GM12874 (cell line): ENCODE results near the gene FRMD1.

Experiments used
- TF ChIP-seq, protein P1 (sequence below): IDR thresholded peaks from 2 replicates; pipeline ENCODE4 v1.5.1; 2011; ENCODE audit warnings: low read depth, mild to moderate bottlenecking, control low read depth, low read length, moderate library complexity; ENCODE audit not compliant: insufficient read depth

The FRMD1 gene

DNA sequence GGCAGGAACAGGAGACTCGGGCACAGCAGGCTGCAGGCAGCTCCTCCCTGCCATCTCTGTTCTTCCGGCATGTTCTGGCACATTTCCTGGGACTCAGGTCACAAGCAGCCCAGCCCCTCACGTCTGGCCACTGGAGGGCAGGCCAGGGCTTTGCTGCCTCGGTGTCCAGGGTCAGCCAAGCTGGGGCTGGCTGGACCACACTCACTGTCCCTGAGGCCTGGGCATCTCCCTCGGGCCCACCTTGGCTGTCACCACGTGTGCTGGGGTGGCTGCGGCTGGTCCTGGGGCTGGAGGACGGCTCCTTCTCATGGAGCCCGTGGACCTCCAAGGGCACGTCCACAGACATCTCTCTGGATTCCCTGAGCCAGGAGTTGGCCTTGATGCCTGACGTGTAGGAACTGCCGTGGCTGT lies 18.5 kb downstream of the FRMD1 start:
- TF ChIP-seq, protein P1, sequence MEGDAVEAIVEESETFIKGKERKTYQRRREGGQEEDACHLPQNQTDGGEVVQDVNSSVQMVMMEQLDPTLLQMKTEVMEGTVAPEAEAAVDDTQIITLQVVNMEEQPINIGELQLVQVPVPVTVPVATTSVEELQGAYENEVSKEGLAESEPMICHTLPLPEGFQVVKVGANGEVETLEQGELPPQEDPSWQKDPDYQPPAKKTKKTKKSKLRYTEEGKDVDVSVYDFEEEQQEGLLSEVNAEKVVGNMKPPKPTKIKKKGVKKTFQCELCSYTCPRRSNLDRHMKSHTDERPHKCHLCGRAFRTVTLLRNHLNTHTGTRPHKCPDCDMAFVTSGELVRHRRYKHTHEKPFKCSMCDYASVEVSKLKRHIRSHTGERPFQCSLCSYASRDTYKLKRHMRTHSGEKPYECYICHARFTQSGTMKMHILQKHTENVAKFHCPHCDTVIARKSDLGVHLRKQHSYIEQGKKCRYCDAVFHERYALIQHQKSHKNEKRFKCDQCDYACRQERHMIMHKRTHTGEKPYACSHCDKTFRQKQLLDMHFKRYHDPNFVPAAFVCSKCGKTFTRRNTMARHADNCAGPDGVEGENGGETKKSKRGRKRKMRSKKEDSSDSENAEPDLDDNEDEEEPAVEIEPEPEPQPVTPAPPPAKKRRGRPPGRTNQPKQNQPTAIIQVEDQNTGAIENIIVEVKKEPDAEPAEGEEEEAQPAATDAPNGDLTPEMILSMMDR: no peak

DNA sequence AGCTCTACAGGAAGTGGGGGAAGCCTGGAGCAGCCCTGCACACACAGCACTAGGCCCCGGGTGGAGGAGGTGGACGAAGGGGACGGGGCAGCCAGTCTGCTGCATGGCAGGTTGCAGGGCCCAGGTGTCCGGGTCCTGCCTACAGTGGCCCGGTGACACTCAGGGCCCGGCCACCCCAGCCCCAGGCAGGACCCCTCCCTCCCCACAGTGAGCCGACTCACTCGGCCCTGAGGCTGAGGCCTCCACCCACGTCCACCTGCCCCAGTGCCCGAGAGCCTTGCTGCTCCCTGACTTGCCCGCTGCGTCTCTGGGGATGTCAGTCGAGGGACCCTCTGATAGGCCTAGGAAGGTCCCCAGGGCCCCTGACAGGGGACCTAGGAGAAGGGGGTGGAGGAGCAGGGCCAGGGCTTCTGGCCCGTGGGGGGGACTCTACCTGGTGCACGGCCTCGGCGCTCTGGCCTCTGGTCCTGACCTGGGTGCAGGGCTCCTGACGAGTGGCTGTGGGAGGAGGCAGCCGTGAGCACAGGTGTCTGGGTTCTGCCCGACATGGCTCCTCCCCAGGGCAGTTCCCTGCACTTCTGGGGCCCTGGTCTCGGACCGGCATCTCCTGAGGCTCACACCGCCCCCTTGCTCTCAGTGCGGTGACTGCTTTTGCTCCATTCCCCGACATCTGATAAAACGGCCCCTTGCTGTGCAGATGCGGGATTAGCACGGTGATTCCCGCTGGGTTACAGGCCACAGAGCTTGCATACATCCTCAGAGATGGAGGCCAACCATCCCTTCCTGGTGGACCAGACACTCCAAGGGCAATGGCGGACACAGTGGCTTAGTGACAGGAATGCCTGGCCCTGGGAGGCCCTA lies 20.1 kb downstream of the FRMD1 start:
- TF ChIP-seq, protein P1: no peak

DNA sequence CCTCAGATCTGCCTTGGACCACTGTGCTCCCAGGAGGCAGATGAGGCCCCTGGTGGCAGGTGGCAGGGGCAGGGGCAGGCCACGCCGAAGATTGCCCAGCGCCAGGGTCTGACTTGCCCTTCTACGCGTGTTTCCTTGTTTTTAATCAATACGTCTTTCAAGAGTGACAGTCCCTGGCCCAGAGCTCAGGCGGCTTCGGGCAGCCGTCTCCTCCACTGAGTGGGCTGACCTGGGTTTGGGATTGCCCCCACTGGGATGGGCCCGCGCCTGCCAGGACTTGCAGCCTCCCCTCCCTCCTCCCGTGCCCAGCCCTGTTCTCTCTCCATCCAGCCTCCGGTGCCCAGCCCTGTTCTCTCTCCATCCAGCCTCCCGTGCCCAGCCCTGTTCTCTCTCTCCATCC lies 21.2 kb downstream of the FRMD1 start:
- TF ChIP-seq, protein P1: no peak

DNA sequence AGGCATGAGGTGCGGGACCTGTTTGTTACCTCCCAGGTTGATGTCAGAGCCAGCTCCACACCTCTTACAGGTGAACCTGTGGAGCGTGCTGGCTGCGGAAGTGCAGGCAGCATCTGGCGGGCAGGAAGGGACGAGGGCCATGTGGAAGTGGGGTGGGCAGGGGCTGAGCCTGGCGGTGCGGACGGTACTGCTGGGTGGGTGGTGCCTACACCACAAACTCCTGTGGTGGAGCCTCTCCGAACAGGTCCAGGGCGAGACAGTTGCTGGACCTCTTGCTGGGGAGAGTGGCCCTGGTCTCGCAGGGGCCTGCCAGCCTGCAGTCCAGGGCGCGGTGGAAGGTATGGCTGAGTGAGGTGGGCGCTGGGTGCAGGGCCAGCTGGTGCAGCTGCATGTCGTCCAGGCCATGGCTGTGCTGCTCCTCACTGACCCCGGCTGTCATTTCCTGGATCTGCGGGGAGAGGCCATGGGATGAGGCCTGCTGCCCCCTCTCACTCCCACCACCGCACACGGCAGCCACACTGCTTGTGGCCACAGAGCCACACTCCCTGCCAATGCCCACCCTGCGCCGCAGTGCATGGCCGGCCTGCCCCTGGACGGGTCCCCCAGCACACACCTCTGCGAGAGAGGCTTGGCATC lies 22.0 kb downstream of the FRMD1 start:
- TF ChIP-seq, protein P1: no peak

DNA sequence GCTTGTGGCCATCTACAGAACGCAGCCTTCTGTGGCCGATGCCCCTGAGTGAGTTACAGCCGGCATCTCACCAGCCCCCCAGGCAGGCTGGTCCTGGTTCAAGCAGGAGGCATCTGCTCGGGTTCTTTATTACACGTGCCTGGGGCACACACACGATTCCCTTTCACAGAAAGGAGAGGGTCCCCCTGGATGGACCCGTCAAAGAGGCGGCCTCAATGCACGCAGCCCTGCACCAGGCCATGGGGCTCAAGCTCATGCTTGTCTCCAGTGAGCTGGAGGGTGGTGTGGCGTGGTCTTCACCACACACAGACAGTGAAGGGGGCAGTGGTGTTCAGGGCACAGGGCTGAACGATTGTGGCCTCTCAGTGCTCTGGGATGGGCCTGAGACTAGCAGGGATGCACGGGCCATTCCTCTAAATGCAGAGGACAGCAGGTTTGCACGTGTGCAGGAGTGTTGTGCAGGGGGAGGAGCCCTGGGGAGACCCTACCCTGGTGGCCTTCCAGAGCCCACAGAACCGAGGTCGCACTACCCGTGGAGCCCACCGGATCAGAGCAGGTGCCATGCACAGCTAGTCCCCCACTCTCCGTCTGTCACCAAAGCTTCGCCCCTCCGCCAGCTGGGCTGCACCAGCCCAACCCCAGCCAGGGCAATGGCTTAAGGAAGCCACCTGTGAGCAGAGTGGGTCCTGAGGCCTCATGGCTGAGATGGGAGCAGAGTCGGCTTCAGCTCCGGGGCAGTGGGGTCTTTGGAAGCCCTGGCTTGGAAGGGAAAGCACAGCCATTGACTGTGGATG lies 23.1 kb downstream of the FRMD1 start:
- TF ChIP-seq, protein P1: no peak

DNA sequence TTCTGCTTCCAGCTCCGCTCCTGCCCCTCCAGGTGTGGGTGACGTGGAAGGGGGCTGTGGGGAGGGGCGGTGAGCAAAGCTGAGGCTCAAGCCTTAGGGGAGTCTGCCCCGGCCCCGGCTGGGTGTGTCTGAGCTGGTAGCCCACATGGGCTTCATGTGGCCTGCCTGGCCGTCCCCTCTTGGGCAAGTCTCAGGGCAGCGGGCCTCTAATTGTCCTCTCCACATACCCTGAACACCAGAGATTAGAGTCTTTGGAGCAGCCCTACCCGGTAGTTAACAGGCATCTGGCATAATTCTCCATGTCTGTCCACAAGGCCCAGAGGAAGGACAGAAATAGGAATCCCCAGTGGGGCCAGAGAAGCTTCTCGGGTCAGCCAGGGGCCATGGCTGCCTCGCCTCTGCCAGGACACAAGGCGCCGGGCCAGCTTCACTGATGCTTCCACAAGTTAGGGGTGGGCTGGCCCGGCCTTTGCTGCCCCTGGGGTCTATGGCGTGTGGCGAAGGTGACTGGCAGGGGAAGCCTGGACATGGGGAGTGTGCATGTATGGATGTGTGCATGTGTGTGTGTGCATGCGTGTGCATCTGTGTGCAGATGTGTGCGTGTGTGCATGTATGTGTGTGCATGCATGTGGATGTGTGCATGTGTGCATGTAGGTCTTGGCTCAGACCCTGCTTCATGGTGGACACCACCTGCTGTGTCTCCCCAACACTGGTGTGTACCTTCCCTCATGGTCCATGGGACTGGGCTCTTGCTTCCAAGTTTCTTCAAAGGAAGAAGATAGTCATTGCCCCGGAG lies 24.0 kb downstream of the FRMD1 start:
- TF ChIP-seq, protein P1: no peak
